AG08396 (cell line): ENCODE measurements around the gene TKFC.

Experiments used
- DNase-seq: peaks from one replicate; pipeline ENCODE4 v3.0.0; 2012; ENCODE audit warnings: low spot score, mixed read lengths

The TKFC gene

GRCh38 chr11:61345170-61345610, 12.2 kb downstream of the TKFC start:
- no peak for DNase-seq

GRCh38 chr11:61345954-61346843, 13.2 kb downstream of the TKFC start:
- DNase-seq, result no peak

GRCh38 chr11:61347916-61348461, 15.0 kb downstream of the TKFC start:
- no peak for DNase-seq

- DNase-seq, result no peak
Observed at GRCh38 chr11:61349189-61349751, 16.2 kb downstream of the TKFC start.

GRCh38 chr11:61349916-61350315, 16.9 kb downstream of the TKFC start:
- no peak for DNase-seq

GRCh38 chr11:61350336-61350735, 17.3 kb downstream of the TKFC start:
- DNase-seq, result no peak

- no peak for DNase-seq
Observed at GRCh38 chr11:61350803-61351202, 17.8 kb downstream of the TKFC start.

GRCh38 chr11:61352038-61352437, 19.0 kb downstream of the TKFC start:
- no peak for DNase-seq

GRCh38 chr11:61353131-61354067, 20.4 kb downstream of the TKFC start:
- no peak for DNase-seq

GRCh38 chr11:61354208-61354607, 21.2 kb downstream of the TKFC start:
- no peak for DNase-seq

- DNase-seq, result no peak
Observed at GRCh38 chr11:61356706-61357105, 23.7 kb downstream of the TKFC start.

- no peak for DNase-seq
Observed at GRCh38 chr11:61357233-61357893, 24.3 kb downstream of the TKFC start.

- no peak for DNase-seq
Observed at GRCh38 chr11:61357894-61358239, 24.8 kb downstream of the TKFC start.

- no peak for DNase-seq
Observed at GRCh38 chr11:61358566-61358965, 25.5 kb downstream of the TKFC start.

- DNase-seq, result no peak
Observed at GRCh38 chr11:61359516-61359915, 26.5 kb downstream of the TKFC start.

GRCh38 chr11:61361237-61361740, 28.3 kb downstream of the TKFC start:
- DNase-seq, result no peak

- DNase-seq, result peak; percentile 92
Observed at GRCh38 chr11:61361741-61362541, 28.9 kb downstream of the TKFC start, which contains the start of the genes CYB561A3 and TMEM138. Gene CYB561A3 (minus strand): TSS chr11:61361882. CDS start chr11:61356713, 5,169 bp downstream. Gene TMEM138 (plus strand): TSS chr11:61362374. CDS start chr11:61364391, 2,017 bp downstream.

GRCh38 chr11:61362542-61362875, 29.5 kb downstream of the TKFC start:
- peak; percentile 54 for DNase-seq

- DNase-seq, result no peak
Observed at GRCh38 chr11:61364012-61364675, 31.1 kb downstream of the TKFC start.

GRCh38 chr11:61367406-61367805, 34.4 kb downstream of the TKFC start:
- no peak for DNase-seq
